HepG2 (cell line): Measurements from ENCODE around the gene TTLL6. TPM values are rescaled to one million over a fixed set of nuclear protein-coding genes. Genes with fewer than 3 reads are reported as not detected.

Experiments
- DNMT3B ChIP-seq: conservative IDR thresholded peaks from 2 replicates; pipeline ENCODE4 v1.6.1; 2016; ENCODE audit warnings: missing biosample characterization, control low read depth
- ERF ChIP-seq: IDR thresholded peaks from 2 replicates; pipeline ENCODE4 v1.6.1; 2018; ENCODE audit warnings: missing biosample characterization, missing genetic modification reagents
- FOXA1 ChIP-seq, 2 experiments: fragments of 450-650 bp in 1 of 2; sonication (generic) in 1 of 2; formaldehyde crosslinking in 1 of 2; IDR thresholded peaks; 2 replicates each; pipeline versions ENCODE4 v1.4.0 to v1.6.1; 2016 to 2020; ENCODE audit warnings: missing genetic modification reagents in 1 of 2
- IRF9 ChIP-seq: sonication (generic); formaldehyde crosslinking; IDR thresholded peaks from 2 replicates; pipeline ENCODE4 v1.8.0; 2022; ENCODE audit warnings: missing genetic modification reagents, mild to moderate bottlenecking, borderline replicate concordance
- MEF2D ChIP-seq: sonication (generic); formaldehyde crosslinking; IDR thresholded peaks from 2 replicates; pipeline ENCODE4 v1.5.1; 2020; ENCODE audit warnings: mild to moderate bottlenecking, missing genetic modification reagents
- MIXL1 ChIP-seq: IDR thresholded peaks from 2 replicates; pipeline ENCODE4 v1.6.1; 2016
- NFE2L2 ChIP-seq: fragments of 150-350 bp; IDR thresholded peaks from 2 replicates; pipeline ENCODE4 v1.6.1; 2014; ENCODE audit warnings: low read length
- SATB2 ChIP-seq: sonication (generic); formaldehyde crosslinking; IDR thresholded peaks from 2 replicates; pipeline ENCODE4 v1.5.0; 2020; ENCODE audit warnings: missing genetic modification reagents
- SP140L ChIP-seq: sonication (generic); formaldehyde crosslinking; IDR thresholded peaks from 2 replicates; pipeline ENCODE4 v1.4.0; 2020; ENCODE audit warnings: missing genetic modification reagents, borderline replicate concordance
- SP4 ChIP-seq: sonication (generic); formaldehyde crosslinking; IDR thresholded peaks from 2 replicates; pipeline ENCODE4 v1.8.1; 2023; ENCODE audit warnings: mild to moderate bottlenecking, missing genetic modification reagents
- STAT6 ChIP-seq: sonication (generic); formaldehyde crosslinking; IDR thresholded peaks from 2 replicates; pipeline ENCODE4 v1.4.0; 2020; ENCODE audit warnings: missing genetic modification reagents, mild to moderate bottlenecking, borderline replicate concordance
- ZEB1 ChIP-seq: IDR thresholded peaks from 2 replicates; pipeline ENCODE4 v1.6.1; 2012; ENCODE audit warnings: mild to moderate bottlenecking, low read depth, inconsistent platforms; ENCODE audit not compliant: insufficient replicate concordance
- ZHX2 ChIP-seq, 2 experiments: sonication (generic) in 1 of 2; formaldehyde crosslinking in 1 of 2; IDR thresholded peaks; 2 replicates each; pipeline versions ENCODE4 v1.6.1 to v1.9.0; 2014 to 2022; ENCODE audit warnings: antibody characterized with exemption in 1 of 2, borderline replicate concordance in 1 of 2, inconsistent platforms in 1 of 2, low read depth in 1 of 2, missing genetic modification reagents in 1 of 2
- ZNF136 ChIP-seq: sonication (generic); formaldehyde crosslinking; IDR thresholded peaks from 2 replicates; pipeline ENCODE4 v1.8.1; 2022; ENCODE audit warnings: low read depth, mild to moderate bottlenecking, moderate library complexity, missing genetic modification reagents
- ZNF281 ChIP-seq: sonication (generic); formaldehyde crosslinking; IDR thresholded peaks from 2 replicates; pipeline ENCODE4 v1.4.0; 2020; ENCODE audit warnings: missing genetic modification reagents, borderline replicate concordance
- ZNF550 ChIP-seq: sonication (generic); formaldehyde crosslinking; IDR thresholded peaks from 2 replicates; pipeline ENCODE4 v1.4.0; 2020; ENCODE audit warnings: mild to moderate bottlenecking, missing genetic modification reagents, borderline replicate concordance
- ZNF883 ChIP-seq: sonication (generic); formaldehyde crosslinking; IDR thresholded peaks from 2 replicates; pipeline ENCODE4 v1.5.1; 2020; ENCODE audit warnings: mild to moderate bottlenecking, missing genetic modification reagents; ENCODE audit errors: not compliant biosample characterization
- polyA plus RNA-seq, 8 experiments: library from polyadenylated mRNA; depleted of rRNA in 3 of 8; stranded (reverse) in 7 of 8; unstranded in 1 of 8; fragments of >200 nt; fragmentation: Illumina TruSeq in 4 of 8; extraction: Trizol in 4 of 8; gene quantifications; 2 replicates each; pipeline versions ENCODE4 v1.2.1 to v1.2.3, GENCODE V29; 2011 to 2016; ENCODE audit warnings: low read depth in 4 of 8, missing spikeins in 1 of 8, mixed read lengths in 1 of 8; ENCODE audit not compliant: insufficient read depth in 1 of 8
- total RNA-seq, 5 experiments: library from RNA; depleted of rRNA; stranded (reverse); fragments of >200 nt; fragmentation: Illumina TruSeq; extraction: Trizol; gene quantifications; 2 replicates each; pipeline ENCODE4 v1.2.3, GENCODE V29; 2016; ENCODE audit warnings: low read depth in 1 of 5

TTLL6 gene
- total and polyA plus RNA-seq, 2 of the 13 experiments (the other 11 are each of a cell fraction or from before 2014, with no cell fraction given) = 0.04 to 0.08 TPM

- TF ChIP-seq STAT6 (CRISPR knock-in tag) = peak; percentile 73
- TF ChIP-seq SP140L (CRISPR knock-in tag) = no peak
- TF ChIP-seq SATB2 = no peak
- no peak for TF ChIP-seq DNMT3B (CRISPR knock-in tag)
- peak; percentile 28; the same call in 1 of the 2 replicates for TF ChIP-seq IRF9 (CRISPR knock-in tag)
- 0 out of 2 replicates have a peak, but pooled peaks have one; percentile 55 for TF ChIP-seq ERF (CRISPR knock-in tag)
- peak; percentile 55; the same call in 1 of the 2 replicates for TF ChIP-seq ZNF136 (CRISPR knock-in tag)
- TF ChIP-seq FOXA1 (IDR thresholded peaks at IDR 0.05) = no peak
- TF ChIP-seq FOXA1 (CRISPR knock-in tag; IDR thresholded peaks at IDR 0.05) = no peak
- peak; percentile 59 for TF ChIP-seq ZNF883 (CRISPR knock-in tag)
- no peak for TF ChIP-seq MEF2D (CRISPR knock-in tag)
- peak; percentile 52; the same call in 1 of the 2 replicates for TF ChIP-seq MIXL1 (CRISPR knock-in tag)
- 0 out of 2 replicates have a peak, but pooled peaks have one; percentile 70 for TF ChIP-seq ZNF550 (CRISPR knock-in tag)
- TF ChIP-seq ZHX2 (IDR thresholded peaks at IDR 0.05; ENCODE audit: low read depth) = no peak
- no peak for TF ChIP-seq ZHX2 (CRISPR knock-in tag; IDR thresholded peaks at IDR 0.05; ENCODE audit: borderline replicate concordance)
- TF ChIP-seq SP4 (CRISPR knock-in tag) = no peak
- TF ChIP-seq ZNF281 (CRISPR knock-in tag) = no peak
- TF ChIP-seq ZEB1 = peak; percentile 3
- TF ChIP-seq NFE2L2 = no peak
Measured at GRCh38 chr17:48804936-48805411, 12.1 kb downstream of the TTLL6 start (continued).
